Mammary epithelial cell (primary cell): Measurements from ENCODE around the gene IL17D.

Experiments
- CTCF ChIP-seq, 2 donors: IDR thresholded peaks in 1 of 2; conservative IDR thresholded peaks in 1 of 2; 2 replicates each; pipeline ENCODE4 v1.5.1; 2011 to 2012; ENCODE audit warnings: inconsistent platforms in 2 of 2, low read length in 2 of 2, mild to moderate bottlenecking in 2 of 2, control low read depth in 1 of 2, low read depth in 1 of 2; ENCODE audit not compliant: insufficient read depth in 1 of 2; ENCODE audit errors: extremely low read depth in 1 of 2
- EZH2 ChIP-seq: IDR thresholded peaks from 2 replicates; pipeline ENCODE4 v1.6.1; 2012; ENCODE audit warnings: low read length, inconsistent platforms, borderline replicate concordance

GRCh38 chr13:20671789-20672188 lies 31.7 kb upstream of the IL17D start:
- TF ChIP-seq CTCF (conservative IDR thresholded peaks at IDR 0.05 in 1 of 2, IDR thresholded peaks at IDR 0.05 in 1 of 2; ENCODE audit: extremely low read depth in 1 of 2, insufficient read depth in 1 of 2, low read depth in 1 of 2, low read length in 2 of 2) (no peak), EZH2 (no peak)
